Measurements from ENCODE around the gene VPS13D.
"Not testable (repeated sequence)": the region's sequence is repeated elsewhere in the genome, so short reads cannot be mapped to it uniquely, and the experiment has no call there.

The VPS13D gene

DNA sequence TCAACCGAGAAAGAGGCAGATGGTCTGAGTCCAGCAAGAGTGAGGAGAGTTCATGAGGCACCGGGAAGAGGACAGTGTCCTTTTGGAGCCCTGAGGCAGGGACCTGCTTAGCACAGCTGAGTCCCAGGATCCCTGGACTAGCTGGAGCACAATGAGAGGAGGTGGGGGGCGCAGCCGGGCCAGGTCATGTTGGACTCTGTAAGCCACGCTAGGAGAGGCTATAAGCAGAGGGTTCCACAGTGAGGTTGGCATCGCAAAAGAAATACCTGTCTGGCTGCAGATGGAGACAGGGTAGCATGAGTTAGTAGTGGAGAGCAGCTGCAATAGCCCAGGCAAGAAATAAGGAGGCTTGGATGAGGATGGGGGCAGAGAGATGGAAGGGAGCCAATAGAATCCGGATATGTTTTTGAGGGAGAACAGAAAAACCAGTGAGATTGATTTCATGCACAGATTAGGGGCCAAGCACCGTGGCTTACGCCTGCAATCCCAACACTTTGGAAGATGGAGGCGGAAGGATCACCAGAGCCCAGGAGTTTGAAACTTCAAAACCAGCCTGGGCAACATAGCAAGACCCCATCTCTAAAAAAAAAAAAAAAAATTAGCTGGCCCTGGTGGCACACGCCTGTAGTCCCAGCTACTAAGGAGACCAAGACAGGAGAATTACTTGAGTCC lies 290.0 kb downstream of the VPS13D start:
- Histone ChIP-seq H3K36me3 (ENCODE audit: insufficient read depth, low read length) (no peaks in the 10 kb centered on the region), H2AFZ (ENCODE audit: low read length) (no peak overlapping the region), H3K27ac (ENCODE audit: low read depth, low read length, poor library complexity, severe bottlenecking) (no peak overlapping the region), H3K4me1 (ENCODE audit: insufficient read depth, low read length, severe bottlenecking) (no peaks in the 10 kb centered on the region), H3K79me2 (ENCODE audit: insufficient read depth, low read length) (no peaks in the 10 kb centered on the region), H3K4me2 (ENCODE audit: low read length) (no peak overlapping the region), H3K4me3 (ENCODE audit: low read depth, low read length, poor library complexity, severe bottlenecking) (no peak overlapping the region), H3K27me3 (ENCODE audit: insufficient read depth, low read length) (no peaks in the 10 kb centered on the region; the same call in 1 of the 2 replicates), H3K9me3 (ENCODE audit: low read length) (no peaks in the 10 kb centered on the region), H3K9ac (ENCODE audit: low read length) (no peak overlapping the region), H3F3A (ENCODE audit: insufficient read depth, low read length) (no peaks in the 10 kb centered on the region), H3K9me2 (ENCODE audit: low read depth, low read length) (no peaks in the 10 kb centered on the region), H4K20me1 (ENCODE audit: insufficient read depth, low read length) (no peaks in the 10 kb centered on the region)
- TF ChIP-seq EZH2 (IDR thresholded peaks at IDR 0.05; ENCODE audit: borderline replicate concordance, low read length): no peak
- TF ChIP-seq, protein P1, sequence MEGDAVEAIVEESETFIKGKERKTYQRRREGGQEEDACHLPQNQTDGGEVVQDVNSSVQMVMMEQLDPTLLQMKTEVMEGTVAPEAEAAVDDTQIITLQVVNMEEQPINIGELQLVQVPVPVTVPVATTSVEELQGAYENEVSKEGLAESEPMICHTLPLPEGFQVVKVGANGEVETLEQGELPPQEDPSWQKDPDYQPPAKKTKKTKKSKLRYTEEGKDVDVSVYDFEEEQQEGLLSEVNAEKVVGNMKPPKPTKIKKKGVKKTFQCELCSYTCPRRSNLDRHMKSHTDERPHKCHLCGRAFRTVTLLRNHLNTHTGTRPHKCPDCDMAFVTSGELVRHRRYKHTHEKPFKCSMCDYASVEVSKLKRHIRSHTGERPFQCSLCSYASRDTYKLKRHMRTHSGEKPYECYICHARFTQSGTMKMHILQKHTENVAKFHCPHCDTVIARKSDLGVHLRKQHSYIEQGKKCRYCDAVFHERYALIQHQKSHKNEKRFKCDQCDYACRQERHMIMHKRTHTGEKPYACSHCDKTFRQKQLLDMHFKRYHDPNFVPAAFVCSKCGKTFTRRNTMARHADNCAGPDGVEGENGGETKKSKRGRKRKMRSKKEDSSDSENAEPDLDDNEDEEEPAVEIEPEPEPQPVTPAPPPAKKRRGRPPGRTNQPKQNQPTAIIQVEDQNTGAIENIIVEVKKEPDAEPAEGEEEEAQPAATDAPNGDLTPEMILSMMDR (IDR thresholded peaks at IDR 0.05; ENCODE audit: low read length): no peak

DNA sequence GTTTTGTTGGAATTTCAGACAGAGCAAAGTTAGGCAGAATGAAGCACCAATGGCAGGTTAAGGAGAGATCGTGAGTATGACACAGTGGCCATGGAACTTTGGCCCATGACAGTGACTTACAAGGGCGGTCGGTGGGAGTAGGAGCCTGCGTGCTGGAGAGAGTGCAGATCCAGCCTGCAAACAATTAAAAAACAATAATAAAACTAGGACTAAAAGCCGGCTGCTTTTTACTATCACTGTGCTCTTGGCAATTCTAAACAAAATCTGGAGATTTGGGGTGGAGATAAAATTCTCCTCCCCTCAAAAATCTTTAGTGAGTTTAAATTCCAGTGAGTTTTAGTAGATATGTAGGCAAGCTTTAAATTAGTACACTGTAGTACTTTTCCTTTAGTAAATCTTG lies 291.3 kb downstream of the VPS13D start:
- Histone ChIP-seq H3K36me3 (ENCODE audit: insufficient read depth, low read length) (no peaks in the 10 kb centered on the region), H3K4me1 (ENCODE audit: insufficient read depth, low read length, severe bottlenecking) (no peaks in the 10 kb centered on the region), H4K20me1 (ENCODE audit: insufficient read depth, low read length) (no peaks in the 10 kb centered on the region), H3K79me2 (ENCODE audit: insufficient read depth, low read length) (no peaks in the 10 kb centered on the region), H3K4me3 (ENCODE audit: low read depth, low read length, poor library complexity, severe bottlenecking) (no peak overlapping the region), H3K9ac (ENCODE audit: low read length) (no peak overlapping the region), H3K27me3 (ENCODE audit: insufficient read depth, low read length) (no peaks in the 10 kb centered on the region; the same call in 1 of the 2 replicates), H3K4me2 (ENCODE audit: low read length) (no peak overlapping the region), H3K27ac (ENCODE audit: low read depth, low read length, poor library complexity, severe bottlenecking) (no peak overlapping the region), H3K9me2 (ENCODE audit: low read depth, low read length) (no peaks in the 10 kb centered on the region), H3F3A (ENCODE audit: insufficient read depth, low read length) (no peaks in the 10 kb centered on the region), H3K9me3 (ENCODE audit: low read length) (no peaks in the 10 kb centered on the region), H2AFZ (ENCODE audit: low read length) (no peak overlapping the region)
- no peak for TF ChIP-seq EZH2 (IDR thresholded peaks at IDR 0.05; ENCODE audit: borderline replicate concordance, low read length)
- TF ChIP-seq, protein P1 (IDR thresholded peaks at IDR 0.05; ENCODE audit: low read length): no peak

DNA sequence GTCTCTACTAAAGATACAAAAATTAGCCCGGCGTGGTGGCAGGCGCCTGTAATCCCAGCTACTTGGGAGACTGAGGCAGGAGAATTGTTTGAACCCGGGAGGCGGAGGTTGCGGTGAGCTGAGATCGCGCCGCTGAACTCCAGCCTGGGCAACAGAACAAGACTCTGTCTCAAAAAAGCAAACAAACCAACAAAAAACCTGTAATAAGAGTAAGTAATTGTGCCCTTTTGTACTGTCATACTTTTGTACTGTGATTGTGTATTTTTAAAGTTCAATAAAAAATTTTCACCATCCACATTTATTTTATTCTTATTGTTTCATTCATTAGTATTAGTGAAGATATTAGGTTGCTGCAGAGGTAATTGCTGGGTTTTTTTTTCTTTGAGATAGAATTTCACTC lies 292.9 kb downstream of the VPS13D start:
- not testable (repeated sequence) for H3K9me3 ChIP-seq (ENCODE audit: low read length); H3K36me3 ChIP-seq (ENCODE audit: insufficient read depth, low read length); H3K4me1 ChIP-seq (ENCODE audit: insufficient read depth, low read length, severe bottlenecking); H3K9ac ChIP-seq (ENCODE audit: low read length); H3K27me3 ChIP-seq (ENCODE audit: insufficient read depth, low read length); H3K9me2 ChIP-seq (ENCODE audit: low read depth, low read length); H3K4me2 ChIP-seq (ENCODE audit: low read length); H3K27ac ChIP-seq (ENCODE audit: low read depth, low read length, poor library complexity, severe bottlenecking); H3F3A ChIP-seq (ENCODE audit: insufficient read depth, low read length); H2AFZ ChIP-seq (ENCODE audit: low read length); H3K79me2 ChIP-seq (ENCODE audit: insufficient read depth, low read length); H3K4me3 ChIP-seq (ENCODE audit: low read depth, low read length, poor library complexity, severe bottlenecking); H4K20me1 ChIP-seq (ENCODE audit: insufficient read depth, low read length)

DNA sequence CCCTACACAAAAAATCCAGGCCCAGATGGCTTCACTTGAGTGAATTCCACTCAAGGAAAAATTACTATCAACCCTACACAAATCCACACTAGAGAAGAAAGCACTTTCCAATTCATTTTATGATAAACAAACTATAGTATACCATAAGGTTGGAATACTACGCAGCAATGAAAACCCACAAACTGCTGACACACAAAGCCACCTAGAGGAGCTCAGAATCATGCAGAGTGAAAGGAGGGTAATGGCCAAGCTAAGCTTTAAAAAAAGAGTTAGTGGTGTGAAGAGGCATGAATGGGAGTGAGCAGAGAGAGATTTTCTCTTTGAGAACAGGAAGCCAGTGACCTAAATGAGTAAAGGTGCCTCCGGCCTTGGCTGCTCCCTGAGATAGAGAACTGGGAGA lies 294.4 kb downstream of the VPS13D start:
- no peak overlapping the region for H3K9ac ChIP-seq (ENCODE audit: low read length)
- H3K4me1 ChIP-seq (ENCODE audit: insufficient read depth, low read length, severe bottlenecking): no peaks in the 10 kb centered on the region
- no peaks in the 10 kb centered on the region; the same call in 1 of the 2 replicates for H3K27me3 ChIP-seq (ENCODE audit: insufficient read depth, low read length)
- H3K4me2 ChIP-seq (ENCODE audit: low read length): no peak overlapping the region
- no peaks in the 10 kb centered on the region for H3F3A ChIP-seq (ENCODE audit: insufficient read depth, low read length)
- H3K4me3 ChIP-seq (ENCODE audit: low read depth, low read length, poor library complexity, severe bottlenecking): no peak overlapping the region
- H4K20me1 ChIP-seq (ENCODE audit: insufficient read depth, low read length): no peaks in the 10 kb centered on the region
- no peaks in the 10 kb centered on the region for H3K36me3 ChIP-seq (ENCODE audit: insufficient read depth, low read length)
- H3K27ac ChIP-seq (ENCODE audit: low read depth, low read length, poor library complexity, severe bottlenecking): no peak overlapping the region
- H3K79me2 ChIP-seq (ENCODE audit: insufficient read depth, low read length): no peaks in the 10 kb centered on the region
- no peak for TF ChIP-seq EZH2 (IDR thresholded peaks at IDR 0.05; ENCODE audit: borderline replicate concordance, low read length)
- TF ChIP-seq, protein P1 (IDR thresholded peaks at IDR 0.05; ENCODE audit: low read length): no peak
- no peaks in the 10 kb centered on the region for H3K9me2 ChIP-seq (ENCODE audit: low read depth, low read length)
- no peaks in the 10 kb centered on the region for H3K9me3 ChIP-seq (ENCODE audit: low read length)
- no peak overlapping the region for H2AFZ ChIP-seq (ENCODE audit: low read length)
